Pancreas (tissue), 10 donors: ENCODE results near the gene MTR. TPM values are rescaled to one million over a fixed set of nuclear protein-coding genes. Genes with fewer than 3 reads are reported as not detected.

Source experiments
- ATAC-seq, 4 donors: fragments of 200-7000 bp; cut with Tn5 transposase; one replicate each; pipeline versions ENCODE4 v1.8.0 to v1.9.1; 2020; ENCODE audit warnings: mild to moderate bottlenecking in 4 of 4, moderate library complexity in 4 of 4
- DNase-seq, 6 donors: peaks; one replicate each; pipeline ENCODE4 v3.0.0-alpha.2; 2020
- FAIRE-seq: peaks from 2 replicates; lab custom pipeline; 2012; peaks lifted over from hg19 to GRCh38; lab: Jason Lieb, UNC
- H3K27ac ChIP-seq, 4 donors: fragments of 200-600 bp; sonication (generic); 1 replicate in 3 of 4; 2 replicates in 1 of 4; pipeline versions ENCODE4 v1.5.0 to v1.8.0; 2020
- H3K27me3 ChIP-seq, 4 donors: fragments of 200-600 bp; one replicate each; pipeline ENCODE4 v1.8.0; 2021
- H3K36me3 ChIP-seq, 3 donors: fragments of 200-600 bp; sonication (generic) in 1 of 3; one replicate each; pipeline versions ENCODE4 v1.5.0 to v1.8.0; 2020 to 2021
- H3K4me1 ChIP-seq, 3 donors: fragments of 200-600 bp; one replicate each; pipeline ENCODE4 v1.8.0; 2021
- H3K4me3 ChIP-seq, 4 donors: fragments of 200-600 bp; sonication (generic) in 2 of 4; one replicate each; pipeline versions ENCODE4 v1.5.0 to v1.8.0; 2020 to 2021
- H3K9me3 ChIP-seq, 4 donors: fragments of 200-600 bp; one replicate each; pipeline ENCODE4 v1.8.0; 2021
- WGBS, 2 donors: extraction: QIAGEN DNeasy Blood & Tissue Kit; methylation state at CpG; one replicate each; pipeline ENCODE4 v1.1.7; 2013; 5-methylcytosine and 5-hydroxymethylcytosine counted together
- intact Hi-C, 3 donors: fragments of 100-400 bp; cut with DNase I; formaldehyde crosslinking; loops; one replicate each; pipeline versions ENCODE4 v1.11.1 to v1.14.2; 2022
- polyA plus RNA-seq, 2 donors: library from polyadenylated mRNA; stranded (reverse); fragments of 200-250 nt; gene quantifications; one replicate each; pipeline ENCODE4 v1.2.3, GENCODE V29; 2013
- total RNA-seq, 6 donors: library from RNA; stranded (reverse); fragmentation: NEBNext Ultra II Directional in 4 of 6; extraction: Animal tissue kit (Norgen Biotek cat#: 25700) in 4 of 6; gene quantifications; one replicate each; pipeline versions ENCODE4 v1.2.1 to v1.2.4, GENCODE V29; 2021 to 2023
- TF ChIP-seq, protein P1 (sequence below), 4 donors: fragments of 200-600 bp; sonication (generic) in 3 of 4; IDR thresholded peaks; one replicate each; pipeline versions ENCODE4 v1.5.0 to v1.8.0; 2021; ENCODE audit warnings: antibody characterized with exemption in 4 of 4
- donor health status: healthy with polysubstance abuse.
- donor health status: DM: no; HTN: no; CAD: no; lungs with moderate emphysema.
- donor health status: DM: no; HTN: no; CAD: no.
- donor health status: control.
- donor health status: control.
- donor health status: Bipolar disorder and iron deficiency.
- donor health status: DM: yes; HTN: yes; CAD: no.
- donor health status: DM: no; HTN: no; CAD: no.
- donor health status: DM: no; HTN: no; CAD: no.
- donor health status: DM: yes; HTN: yes; CAD: no.

The MTR gene
- total and polyA plus RNA-seq, 8 donors, result 8.1 to 29.1 (median 24.3) TPM

DNA sequence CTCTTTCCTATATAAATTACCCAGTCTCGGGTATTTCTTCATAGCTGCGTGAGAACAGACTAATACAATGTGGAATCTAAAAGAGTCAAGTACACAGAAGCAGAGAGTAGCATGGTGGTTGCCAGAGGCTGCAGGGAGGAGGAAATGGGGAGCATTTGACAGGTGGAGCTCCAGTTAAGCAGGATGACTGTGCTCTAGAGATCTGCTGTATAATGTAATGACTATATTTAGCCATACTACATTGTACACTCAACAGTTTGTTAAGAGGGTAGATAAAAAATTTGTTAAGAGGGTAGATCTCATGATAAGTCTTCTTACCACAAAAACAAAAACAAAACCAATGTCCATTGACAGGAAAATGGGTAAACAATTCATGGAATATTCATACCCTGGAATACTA is 127.1 kb downstream of the MTR start:
- no peaks in the 10 kb centered on the region for H3K36me3 ChIP-seq
- no peaks in the 10 kb centered on the region for H3K4me1 ChIP-seq
- no peak overlapping the region for H3K27ac ChIP-seq
- WGBS, 2 donors, result 86 to 95% methylated on average over 2 of the region's 2 CpGs
- intact Hi-C loops, result no loop called here
- DNase-seq (no peak), FAIRE-seq (no peak), ATAC-seq (no peak)
- no peak overlapping the region for H3K4me3 ChIP-seq
- TF ChIP-seq, protein P1, sequence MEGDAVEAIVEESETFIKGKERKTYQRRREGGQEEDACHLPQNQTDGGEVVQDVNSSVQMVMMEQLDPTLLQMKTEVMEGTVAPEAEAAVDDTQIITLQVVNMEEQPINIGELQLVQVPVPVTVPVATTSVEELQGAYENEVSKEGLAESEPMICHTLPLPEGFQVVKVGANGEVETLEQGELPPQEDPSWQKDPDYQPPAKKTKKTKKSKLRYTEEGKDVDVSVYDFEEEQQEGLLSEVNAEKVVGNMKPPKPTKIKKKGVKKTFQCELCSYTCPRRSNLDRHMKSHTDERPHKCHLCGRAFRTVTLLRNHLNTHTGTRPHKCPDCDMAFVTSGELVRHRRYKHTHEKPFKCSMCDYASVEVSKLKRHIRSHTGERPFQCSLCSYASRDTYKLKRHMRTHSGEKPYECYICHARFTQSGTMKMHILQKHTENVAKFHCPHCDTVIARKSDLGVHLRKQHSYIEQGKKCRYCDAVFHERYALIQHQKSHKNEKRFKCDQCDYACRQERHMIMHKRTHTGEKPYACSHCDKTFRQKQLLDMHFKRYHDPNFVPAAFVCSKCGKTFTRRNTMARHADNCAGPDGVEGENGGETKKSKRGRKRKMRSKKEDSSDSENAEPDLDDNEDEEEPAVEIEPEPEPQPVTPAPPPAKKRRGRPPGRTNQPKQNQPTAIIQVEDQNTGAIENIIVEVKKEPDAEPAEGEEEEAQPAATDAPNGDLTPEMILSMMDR (IDR thresholded peaks at IDR 0.05), result no peak
- no peaks in the 10 kb centered on the region for H3K27me3 ChIP-seq
- no peaks in the 10 kb centered on the region for H3K9me3 ChIP-seq

GRCh38 chr1:236925386-236925785 is 130.3 kb downstream of the MTR start:
- WGBS, 2 donors, result 50 to 58% methylated on average over 4 of the region's 4 CpGs
- ATAC-seq (no peak), DNase-seq (no peak), FAIRE-seq (no peak)
- Histone ChIP-seq H3K4me3 (no peak overlapping the region), H3K27me3 (no peaks in the 10 kb centered on the region), H3K4me1 (no peaks in the 10 kb centered on the region), H3K9me3 (no peaks in the 10 kb centered on the region), H3K36me3 (no peaks in the 10 kb centered on the region), H3K27ac (no peak overlapping the region)
- intact Hi-C loops, result no loop called here
- TF ChIP-seq, protein P1 (IDR thresholded peaks at IDR 0.05), result no peak

DNA sequence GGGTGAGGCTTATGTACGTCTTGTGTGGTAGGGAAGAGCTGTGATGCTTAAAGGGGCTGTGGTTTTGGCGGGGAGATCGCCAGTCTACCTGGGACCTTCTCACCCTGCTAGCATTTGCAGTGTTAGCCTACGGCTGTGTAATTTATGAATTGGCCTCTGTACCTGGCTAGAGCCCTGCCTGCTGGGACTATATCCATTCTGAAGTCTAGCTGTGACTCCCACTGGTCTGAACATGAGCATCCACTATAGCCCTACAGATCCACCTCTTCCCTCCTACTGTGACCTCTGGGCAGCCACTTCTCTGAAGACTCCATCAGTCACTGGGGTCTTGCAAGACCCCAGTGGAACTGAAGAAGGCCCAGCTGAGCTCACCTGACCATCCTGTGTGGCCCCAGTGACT is 135.4 kb downstream of the MTR start:
- TF ChIP-seq, protein P1 (IDR thresholded peaks at IDR 0.05), result no peak
- Histone ChIP-seq H3K27ac (no peak overlapping the region), H3K27me3 (no peaks in the 10 kb centered on the region), H3K36me3 (no peaks in the 10 kb centered on the region), H3K4me3 (no peak overlapping the region), H3K4me1 (no peaks in the 10 kb centered on the region), H3K9me3 (no peaks in the 10 kb centered on the region)
- intact Hi-C loops, result no loop called here
- DNase-seq (no peak), ATAC-seq (no peak), FAIRE-seq (no peak)
- 75 to 77% methylated on average over 4 of the region's 4 CpGs for WGBS, 2 donors

DNA sequence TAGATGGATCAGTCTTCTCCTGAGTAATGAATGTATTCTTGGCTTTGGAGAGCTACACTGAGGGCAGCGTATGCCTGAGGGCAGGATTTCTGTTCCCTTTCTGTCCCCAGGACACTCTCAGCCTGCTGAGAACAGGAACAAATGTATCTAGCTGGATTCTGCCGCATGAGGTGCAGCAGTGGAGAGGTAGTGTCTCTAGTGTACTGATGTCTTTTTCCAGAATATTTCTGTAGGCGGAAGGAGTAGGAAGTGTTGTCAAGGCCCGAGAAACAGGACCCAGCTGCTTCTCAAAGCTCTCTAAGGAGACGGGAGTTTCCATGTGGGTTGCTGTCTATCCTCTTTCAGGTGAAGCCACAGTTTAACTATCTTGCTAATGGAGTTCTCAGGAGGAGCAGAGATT is 143.7 kb downstream of the MTR start:
- H3K27me3 ChIP-seq, result no peaks in the 10 kb centered on the region
- 74 to 81% methylated on average over 5 of the region's 5 CpGs for WGBS, 2 donors
- TF ChIP-seq, protein P1 (IDR thresholded peaks at IDR 0.05), result no peak
- no peaks in the 10 kb centered on the region for H3K36me3 ChIP-seq
- FAIRE-seq, result no peak
- intact Hi-C loops, result no loop called here
- H3K27ac ChIP-seq, result no peak overlapping the region
- peak in 1 of 4 donors; percentile 22 for ATAC-seq
- H3K4me3 ChIP-seq, result no peak overlapping the region
- no peaks in the 10 kb centered on the region for H3K9me3 ChIP-seq
- no peak for DNase-seq
- no peaks in the 10 kb centered on the region for H3K4me1 ChIP-seq

- Histone ChIP-seq H3K27me3 (no peaks in the 10 kb centered on the region), H3K36me3 (no peaks in the 10 kb centered on the region), H3K4me3 (no peak overlapping the region), H3K9me3 (no peaks in the 10 kb centered on the region), H3K4me1 (no peaks in the 10 kb centered on the region), H3K27ac (no peak overlapping the region)
- intact Hi-C loops, result no loop called here
- no peak for DNase-seq
- ATAC-seq, result no peak
- TF ChIP-seq, protein P1 (IDR thresholded peaks at IDR 0.05), result no peak
- no peak for FAIRE-seq
These were observed 147.3 kb downstream of the MTR start for GRCh38 chr1:236942431-236942830.
